EH (cell line): ENCODE measurements around the gene ERBB3.
"Not testable (repeated sequence)": the region's sequence is repeated elsewhere in the genome, so short reads cannot be mapped to it uniquely, and the experiment has no call there.

Source experiments
- DNase-seq: peaks from one replicate; pipeline ENCODE4 v3.0.0-alpha.2; 2015; ENCODE audit warnings: low read depth

ERBB3 gene

DNA sequence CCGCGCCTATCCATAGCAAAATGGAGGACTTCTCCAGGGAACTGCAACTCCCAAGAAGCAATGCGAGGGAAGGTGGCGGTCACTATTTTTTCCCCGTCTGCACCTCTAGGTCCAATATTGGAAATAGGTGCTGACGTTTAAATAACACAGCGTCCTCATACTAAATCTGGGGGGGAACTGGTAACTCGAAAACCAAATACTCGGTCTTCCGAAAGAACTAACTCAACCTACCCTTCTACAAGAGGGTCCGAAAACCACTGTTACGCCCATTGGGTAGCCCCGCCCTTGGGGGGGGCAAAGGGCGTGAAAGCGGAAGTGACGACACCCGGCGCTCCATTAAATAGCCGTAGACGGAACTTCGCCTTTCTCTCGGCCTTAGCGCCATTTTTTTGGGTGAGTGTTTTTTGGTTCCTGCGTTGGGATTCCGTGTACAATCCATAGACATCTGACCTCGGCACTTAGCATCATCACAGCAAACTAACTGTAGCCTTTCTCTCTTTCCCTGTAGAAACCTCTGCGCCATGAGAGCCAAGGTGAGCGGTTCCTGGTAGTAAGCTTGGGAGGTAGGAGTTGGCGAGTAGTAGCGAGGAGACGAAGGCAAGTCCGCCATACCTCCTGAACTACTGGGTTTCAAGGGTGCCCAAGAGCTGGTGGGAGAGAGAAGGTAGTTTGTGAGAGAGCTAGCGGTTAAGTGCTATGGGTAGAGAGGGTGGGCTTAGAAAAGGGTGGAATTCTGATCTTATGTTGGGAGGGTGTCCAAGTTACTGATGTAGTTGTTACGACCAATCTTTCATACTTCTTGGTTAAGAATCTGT is 36.5 kb downstream of the ERBB3 start, which contains the start of gene RPL41:
Gene RPL41, plus strand, starts transcription at position 367 of the 815 bp plus-strand sequence.
- peak; percentile 93 for DNase-seq

- DNase-seq, result not testable (repeated sequence)
Measured at GRCh38 chr12:56117082-56117706, 37.2 kb downstream of the ERBB3 start.

GRCh38 chr12:56117778-56118687 is 38.1 kb downstream of the ERBB3 start, which contains the start of gene ZC3H10:
Gene ZC3H10 (plus strand): TSS chr12:56118266. CDS start chr12:56120563, 2,297 bp downstream.
- DNase-seq, result peak; percentile 99

DNA sequence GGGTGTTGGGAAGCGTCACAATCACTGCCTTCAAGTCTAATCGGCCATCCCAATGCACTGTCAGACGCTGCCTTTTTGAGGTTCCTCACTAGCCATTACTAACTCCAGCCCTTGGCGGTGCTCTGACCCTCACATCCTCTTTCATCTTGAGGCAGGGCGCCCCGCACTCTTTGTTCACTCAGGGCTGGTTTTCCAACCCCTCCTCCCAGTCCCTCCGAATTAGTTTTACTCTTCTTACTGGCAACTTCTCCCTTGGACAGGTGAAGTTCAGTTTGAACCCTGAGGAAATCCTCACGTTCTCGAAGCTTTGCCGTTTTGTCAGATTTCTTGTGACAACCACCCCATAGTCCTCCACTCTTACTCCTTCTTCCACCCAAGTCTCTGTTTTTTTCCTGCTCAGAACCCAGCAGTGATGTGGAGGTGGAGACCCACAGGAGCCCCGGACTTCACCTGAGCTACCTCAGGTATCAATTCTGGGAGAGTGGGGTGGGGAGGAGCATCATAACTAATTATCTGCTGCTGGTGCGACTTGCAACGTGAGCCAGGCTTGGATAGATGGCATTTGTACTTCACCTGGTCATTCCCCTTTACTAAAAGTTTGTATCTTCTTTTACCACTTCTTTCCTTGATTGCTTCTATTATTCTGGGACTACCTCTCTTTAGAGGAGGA is 38.9 kb downstream of the ERBB3 start:
- DNase-seq, result no peak

DNA sequence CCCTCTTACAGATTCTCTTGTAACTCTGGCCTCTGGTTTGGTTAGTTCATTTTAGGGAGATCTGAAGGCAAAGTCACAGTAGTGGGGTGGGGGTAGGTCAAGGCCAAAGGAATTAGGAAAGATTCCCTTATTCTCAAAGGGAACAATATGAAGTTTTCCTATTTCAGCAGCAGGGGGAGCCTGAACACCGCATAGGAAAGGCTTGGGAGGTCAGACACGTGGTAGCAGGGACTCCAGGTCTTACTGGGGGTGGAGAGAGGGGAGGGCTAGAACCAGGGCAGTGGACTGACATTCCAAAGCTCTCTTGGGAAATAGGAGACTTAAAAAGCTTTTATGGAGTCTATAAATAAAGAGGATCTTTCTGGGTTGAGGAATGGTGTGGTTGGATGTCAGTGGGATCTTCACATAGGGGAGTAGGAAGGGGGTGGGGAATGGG is 39.4 kb downstream of the ERBB3 start:
- peak; percentile 97 for DNase-seq

- DNase-seq, result no peak
Measured at GRCh38 chr12:56120158-56120846, 40.3 kb downstream of the ERBB3 start.

DNA sequence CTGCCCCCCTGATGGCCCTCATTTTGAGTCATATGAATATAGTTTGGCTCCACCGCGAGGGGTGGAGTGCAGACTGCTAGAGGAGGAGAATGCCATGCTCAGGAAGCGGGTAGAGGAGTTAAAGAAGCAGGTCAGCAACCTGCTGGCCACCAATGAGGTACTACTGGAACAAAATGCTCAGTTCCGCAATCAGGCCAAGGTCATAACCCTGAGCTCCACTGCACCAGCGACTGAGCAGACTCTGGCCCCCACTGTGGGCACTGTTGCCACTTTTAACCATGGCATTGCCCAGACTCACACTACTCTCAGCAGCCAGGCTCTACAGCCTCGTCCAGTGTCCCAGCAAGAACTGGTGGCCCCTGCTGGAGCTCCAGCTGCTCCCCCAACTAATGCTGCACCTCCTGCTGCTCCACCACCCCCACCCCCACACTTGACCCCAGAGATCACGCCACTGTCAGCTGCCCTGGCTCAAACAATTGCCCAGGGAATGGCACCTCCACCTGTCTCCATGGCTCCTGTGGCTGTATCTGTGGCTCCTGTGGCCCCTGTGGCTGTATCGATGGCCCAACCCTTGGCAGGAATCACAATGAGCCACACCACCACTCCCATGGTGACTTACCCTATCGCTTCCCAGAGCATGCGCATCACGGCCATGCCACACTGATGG is 41.4 kb downstream of the ERBB3 start:
- DNase-seq, result no peak

- DNase-seq, result no peak
Measured at GRCh38 chr12:56122637-56123036, 42.7 kb downstream of the ERBB3 start.

DNA sequence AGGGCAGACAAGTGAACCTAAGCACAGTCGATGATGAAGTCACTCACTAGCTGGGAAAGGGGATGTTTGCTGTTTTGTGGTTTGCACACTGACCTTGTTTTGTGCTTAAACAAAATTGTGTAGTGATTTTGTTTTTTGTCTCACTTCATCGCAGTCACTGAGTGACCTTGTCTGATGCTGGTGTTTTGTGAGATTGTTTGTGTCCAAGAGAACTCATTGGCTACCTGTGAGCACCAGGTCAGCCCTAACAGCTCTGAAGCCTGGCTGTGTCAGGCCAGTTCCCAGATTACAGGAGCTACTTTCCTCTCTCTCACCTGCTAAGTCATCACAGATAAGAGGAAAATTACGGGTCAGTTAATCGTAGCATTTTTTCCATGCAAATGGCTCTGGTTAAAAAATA is 44.2 kb downstream of the ERBB3 start:
- DNase-seq, result no peak

GRCh38 chr12:56126732-56127239 is 46.8 kb downstream of the ERBB3 start:
- DNase-seq, result no peak

DNA sequence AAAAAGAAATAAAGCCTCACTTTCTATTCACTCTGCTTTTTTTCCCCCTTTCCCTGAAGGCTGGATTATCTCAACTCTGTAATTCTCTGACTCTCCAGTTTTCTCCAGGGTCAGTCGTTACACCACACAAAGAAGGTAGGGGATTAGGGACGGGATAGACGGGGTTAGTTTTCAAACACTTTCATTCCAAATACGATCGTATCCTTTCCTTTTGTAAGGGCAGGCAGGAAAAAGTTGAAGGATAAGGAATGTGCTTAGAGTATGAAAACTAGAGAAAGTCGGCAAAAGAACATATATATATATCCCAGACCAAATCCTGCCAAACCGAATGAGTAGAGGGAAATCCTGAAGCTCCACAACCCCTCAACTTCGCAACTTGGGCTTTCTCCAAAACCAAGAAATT is 47.5 kb downstream of the ERBB3 start:
- no peak for DNase-seq

- DNase-seq, result peak; percentile 100
Measured at GRCh38 chr12:56127888-56128669, 48.1 kb downstream of the ERBB3 start, which contains the start of gene ESYT1. Gene ESYT1 (plus strand): TSS chr12:56128267. CDS start chr12:56128320, 53 bp downstream.

GRCh38 chr12:56128670-56129205 is 48.8 kb downstream of the ERBB3 start:
- DNase-seq, result peak; percentile 32

DNA sequence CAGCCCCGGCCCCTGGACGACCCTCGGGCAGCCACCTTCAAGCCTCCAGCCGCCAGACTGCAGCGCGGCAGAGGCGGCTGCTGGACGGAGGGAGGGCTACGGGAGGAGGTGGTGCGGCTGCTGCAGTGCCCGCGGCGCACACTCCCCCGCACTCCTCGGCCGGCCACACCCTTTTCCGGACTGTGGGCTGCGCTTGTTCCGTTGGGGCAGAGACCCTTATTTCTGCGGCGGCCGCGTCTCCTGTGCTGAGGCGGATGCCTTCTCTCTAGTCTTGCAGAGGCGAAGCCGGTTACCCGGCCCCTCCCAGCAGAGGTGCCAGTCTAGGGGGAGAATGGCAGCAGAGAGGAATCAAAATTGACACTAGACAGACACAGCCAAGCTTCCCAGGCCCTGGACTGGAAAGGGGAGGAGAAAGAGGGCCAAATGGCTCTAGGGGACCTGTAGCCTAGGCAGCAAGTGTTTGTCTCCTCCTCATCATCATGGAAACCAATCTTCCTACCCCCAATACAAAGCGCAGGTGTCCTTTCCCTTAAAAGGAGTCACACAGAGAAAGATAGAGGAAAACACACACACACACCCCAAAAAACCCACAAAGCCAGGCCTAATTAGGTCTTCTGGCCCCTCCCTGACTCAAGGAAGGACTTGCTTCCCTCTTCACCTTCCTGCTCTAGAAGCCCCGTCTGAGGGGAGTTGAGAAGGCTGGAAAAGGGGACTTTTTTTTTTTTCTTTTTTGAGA is 49.4 kb downstream of the ERBB3 start:
- peak; percentile 70 for DNase-seq

DNA sequence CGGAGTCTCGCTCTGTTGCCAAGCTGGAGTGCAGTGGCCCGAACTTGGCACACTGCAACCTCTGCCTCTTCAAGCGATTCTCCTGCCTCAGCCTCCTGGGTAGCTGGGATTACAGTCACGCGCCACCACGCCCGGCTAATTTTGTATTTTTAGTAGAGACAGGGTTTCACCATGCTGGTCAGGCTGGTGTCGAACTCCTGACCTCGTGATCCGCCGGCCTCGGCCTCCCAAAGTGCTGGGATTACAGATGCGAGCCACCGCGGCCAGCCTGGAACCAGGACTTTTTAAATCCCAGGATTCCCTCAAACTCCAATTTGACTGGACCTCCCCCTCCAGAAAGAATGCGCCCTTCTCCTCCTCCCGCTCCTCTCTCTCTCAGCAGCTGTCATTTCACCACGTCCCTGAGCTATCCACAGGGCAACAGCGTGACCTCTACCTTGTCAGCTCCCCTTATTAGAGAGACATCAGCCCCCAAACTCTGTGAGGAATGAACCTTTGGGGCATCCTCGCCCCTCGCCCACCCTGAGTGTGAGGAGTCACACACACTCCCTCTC is 50.1 kb downstream of the ERBB3 start:
- no peak for DNase-seq

- DNase-seq, result no peak
Measured at GRCh38 chr12:56130876-56131275, 50.9 kb downstream of the ERBB3 start.

GRCh38 chr12:56134897-56135296 is 54.9 kb downstream of the ERBB3 start:
- no peak for DNase-seq
